Lower lobe of right lung (tissue), 2 donors: Measurements from ENCODE around the gene YTHDC2. TPM values are rescaled to one million over a fixed set of nuclear protein-coding genes. Genes with fewer than 3 reads are reported as not detected.

ENCODE experiments used
- ATAC-seq, 2 donors: fragments of 200-7000 bp; cut with Tn5 transposase; one replicate each; pipeline ENCODE4 v1.9.1; 2020 to 2022; ENCODE audit warnings: mild to moderate bottlenecking in 2 of 2, moderate library complexity in 2 of 2
- DNase-seq: peaks from one replicate; pipeline ENCODE4 v3.0.0-alpha.2; 2020
- H3K27ac ChIP-seq: fragments of 200-600 bp; one replicate; pipeline ENCODE4 v1.8.0; 2022
- H3K27me3 ChIP-seq: fragments of 200-600 bp; one replicate; pipeline ENCODE4 v1.8.0; 2022; ENCODE audit warnings: low read depth
- H3K36me3 ChIP-seq: fragments of 200-600 bp; one replicate; pipeline ENCODE4 v1.8.0; 2022; ENCODE audit warnings: mild to moderate bottlenecking
- H3K4me1 ChIP-seq: fragments of 200-600 bp; one replicate; pipeline ENCODE4 v1.8.0; 2022
- H3K4me3 ChIP-seq: fragments of 200-600 bp; one replicate; pipeline ENCODE4 v1.8.0; 2022; ENCODE audit warnings: mild to moderate bottlenecking
- H3K9me3 ChIP-seq: fragments of 200-600 bp; one replicate; pipeline ENCODE4 v1.8.0; 2022
- CTCF ChIP-seq: fragments of 200-600 bp; IDR thresholded peaks from one replicate; pipeline ENCODE4 v1.8.0; 2022; ENCODE audit warnings: antibody characterized with exemption, mild to moderate bottlenecking
- intact Hi-C: fragments of 100-400 bp; cut with DNase I; formaldehyde crosslinking; loops from one replicate; pipeline ENCODE4 v1.11.0; 2022
- total RNA-seq: library from RNA; stranded (reverse); fragmentation: NEBNext Ultra II Directional; extraction: Animal tissue kit (Norgen Biotek cat#: 25700); gene quantifications from one replicate; pipeline ENCODE4 v1.2.1, GENCODE V29; 2021
- donor health status: DM: no; HTN: yes; CAD: no; lungs with severe emphysema.

The YTHDC2 gene
- total RNA-seq, 1 donor from 2014 or later, result 21.1 TPM

- peaks cover 9% of the 10 kb centered on the region for H3K4me1 ChIP-seq
- no peaks in the 10 kb centered on the region for H3K36me3 ChIP-seq
- no peak overlapping the region for H3K27ac ChIP-seq
- peaks cover 29% of the 10 kb centered on the region for H3K27me3 ChIP-seq
- no peak overlapping the region for H3K4me3 ChIP-seq
- intact Hi-C loops, result no loop called here
- DNase-seq, result no peak
- ATAC-seq, result no peak
- TF ChIP-seq CTCF, result no peak
- H3K9me3 ChIP-seq, result peaks cover 7% of the 10 kb centered on the region
Measured at GRCh38 chr5:113493446-113493845, 20.0 kb upstream of the YTHDC2 start.

- Histone ChIP-seq H3K4me1 (no peaks in the 10 kb centered on the region), H3K36me3 (no peaks in the 10 kb centered on the region), H3K9me3 (peaks cover 3% of the 10 kb centered on the region), H3K27me3 (peaks cover 11% of the 10 kb centered on the region), H3K27ac (no peak overlapping the region), H3K4me3 (no peak overlapping the region)
- intact Hi-C loops, result no loop called here
- ATAC-seq, result no peak
- TF ChIP-seq CTCF, result no peak
- no peak for DNase-seq
Measured at GRCh38 chr5:113495422-113495841, 18.1 kb upstream of the YTHDC2 start.

- intact Hi-C loops, result no loop called here
- Histone ChIP-seq H3K4me3 (no peak overlapping the region), H3K4me1 (no peaks in the 10 kb centered on the region), H3K27me3 (peaks cover 17% of the 10 kb centered on the region), H3K9me3 (no peaks in the 10 kb centered on the region), H3K36me3 (no peaks in the 10 kb centered on the region), H3K27ac (no peak overlapping the region)
- no peak for DNase-seq
- no peak for ATAC-seq
- no peak for TF ChIP-seq CTCF
Measured at GRCh38 chr5:113502073-113502472, 11.4 kb upstream of the YTHDC2 start.

GRCh38 chr5:113503146-113503545, 10.3 kb upstream of the YTHDC2 start:
- no peak for TF ChIP-seq CTCF

GRCh38 chr5:113505181-113505580, 8.3 kb upstream of the YTHDC2 start:
- intact Hi-C loops, result no loop called here
- no peak for ATAC-seq
- TF ChIP-seq CTCF, result no peak
- no peaks in the 10 kb centered on the region for H3K36me3 ChIP-seq
- peaks cover 22% of the 10 kb centered on the region for H3K27me3 ChIP-seq
- no peak for DNase-seq
- H3K9me3 ChIP-seq, result no peaks in the 10 kb centered on the region
- no peak overlapping the region for H3K4me3 ChIP-seq
- no peak overlapping the region for H3K27ac ChIP-seq
- no peaks in the 10 kb centered on the region for H3K4me1 ChIP-seq

More at GRCh38 chr5:113503146-113503545, 10.3 kb upstream of the YTHDC2 start:
- H3K9me3 ChIP-seq, result no peaks in the 10 kb centered on the region
- H3K27ac ChIP-seq, result no peak overlapping the region
- intact Hi-C loops, result no loop called here
- DNase-seq, result no peak
- no peak for ATAC-seq
- H3K4me3 ChIP-seq, result no peak overlapping the region
- H3K36me3 ChIP-seq, result no peaks in the 10 kb centered on the region
- H3K4me1 ChIP-seq, result no peaks in the 10 kb centered on the region
- peaks cover 22% of the 10 kb centered on the region for H3K27me3 ChIP-seq

GRCh38 chr5:113507601-113508000, 5.9 kb upstream of the YTHDC2 start:
- H3K4me3 ChIP-seq, result no peak overlapping the region
- intact Hi-C loops, result no loop called here
- H3K27me3 ChIP-seq, result peaks cover 14% of the 10 kb centered on the region
- H3K9me3 ChIP-seq, result no peaks in the 10 kb centered on the region
- H3K27ac ChIP-seq, result no peak overlapping the region
- TF ChIP-seq CTCF, result no peak
- no peaks in the 10 kb centered on the region for H3K4me1 ChIP-seq
- DNase-seq (no peak), ATAC-seq (no peak)
- H3K36me3 ChIP-seq, result no peaks in the 10 kb centered on the region
